Common myeloid progenitor, CD34-positive (primary cell): Measurements from ENCODE around the gene SLC35F4.
"Not testable (repeated sequence)": the region's sequence is repeated elsewhere in the genome, so short reads cannot be mapped to it uniquely, and the experiment has no call there.

Experiments
- CTCF ChIA-PET: fragments of 350-600 bp; sonication (Branson Sonifier 250); formaldehyde crosslinking; loops from one replicate; lab custom pipeline; 2021; ENCODE audit warnings: antibody characterized with exemption; lab: Charles Lee
- POLR2A ChIA-PET: fragments of 350-600 bp; sonication (Branson Sonifier 250); formaldehyde crosslinking; loops from one replicate; lab custom pipeline; 2021; ENCODE audit warnings: antibody characterized with exemption; lab: Charles Lee
- DNase-seq, 3 donors: peaks; one replicate each; pipeline versions ENCODE4 v3.0.0 to v3.0.0-alpha.2; 2013
- H3K27ac ChIP-seq, 2 experiments: 1 replicate in 1 of 2; 2 replicates in 1 of 2; pipeline ENCODE4 v1.7.0; 2013; ENCODE audit warnings: inconsistent platforms in 2 of 2, low read length in 2 of 2, mild to moderate bottlenecking in 2 of 2, low read depth in 1 of 2, moderate library complexity in 1 of 2; ENCODE audit not compliant: severe bottlenecking in 2 of 2, insufficient read depth in 1 of 2, poor library complexity in 1 of 2
- H3K27me3 ChIP-seq, 5 experiments: replicated peaks in 2 of 5; 1 replicate in 3 of 5; 2 replicates in 2 of 5; pipeline versions ENCODE4 v1.6.1 to v1.7.0; 2013; ENCODE audit warnings: low read length in 4 of 5, mild to moderate bottlenecking in 2 of 5, moderate library complexity in 2 of 5, inconsistent platforms in 1 of 5; ENCODE audit not compliant: insufficient read depth in 5 of 5, control insufficient read depth in 4 of 5
- H3K36me3 ChIP-seq, 4 experiments: 1 replicate in 2 of 4; 2 replicates in 2 of 4; pipeline versions ENCODE4 v1.6.1 to v1.7.0; 2013; ENCODE audit warnings: low read length in 3 of 4, control low read depth in 1 of 4, mild to moderate bottlenecking in 1 of 4; ENCODE audit not compliant: control insufficient read depth in 4 of 4, insufficient read depth in 4 of 4
- H3K4me1 ChIP-seq, 4 experiments: 1 replicate in 3 of 4; 2 replicates in 1 of 4; pipeline versions ENCODE4 v1.6.1 to v1.7.1; 2013; ENCODE audit warnings: low read length in 3 of 4, mild to moderate bottlenecking in 3 of 4, control low read depth in 1 of 4, inconsistent platforms in 1 of 4, moderate library complexity in 1 of 4; ENCODE audit not compliant: control insufficient read depth in 4 of 4, insufficient read depth in 4 of 4; ENCODE audit errors: control extremely low read depth in 1 of 4
- H3K4me3 ChIP-seq, 7 experiments: 1 replicate in 4 of 7; 2 replicates in 3 of 7; pipeline versions ENCODE4 v1.5.1 to v1.7.0; 2013; ENCODE audit warnings: mild to moderate bottlenecking in 7 of 7, low read length in 6 of 7, moderate library complexity in 6 of 7, inconsistent platforms in 2 of 7, low read depth in 2 of 7, control low read depth in 1 of 7; ENCODE audit not compliant: insufficient read depth in 4 of 7, control insufficient read depth in 1 of 7; ENCODE audit errors: extremely low read depth in 1 of 7
- H3K9me3 ChIP-seq, 5 experiments: 1 replicate in 4 of 5; 2 replicates in 1 of 5; pipeline versions ENCODE4 v1.6.1 to v1.7.1; 2013; ENCODE audit warnings: low read length in 4 of 5, mild to moderate bottlenecking in 2 of 5, inconsistent platforms in 1 of 5, low read depth in 1 of 5, moderate library complexity in 1 of 5; ENCODE audit not compliant: control insufficient read depth in 4 of 5, insufficient read depth in 2 of 5; ENCODE audit errors: control extremely low read depth in 1 of 5
- WGBS: methylation state at CpG from one replicate; pipeline ENCODE4 v1.1.5; 2013; ENCODE audit not compliant: insufficient coverage; 5-methylcytosine and 5-hydroxymethylcytosine counted together

SLC35F4 gene

GRCh38 chr14:57866199-57866705 is 360 bp upstream of the SLC35F4 start:
- DNase-seq = no peak
- H3K4me1 ChIP-seq = no peaks in the 10 kb centered on the region
- 11% methylated on average over 18 of the region's 19 CpGs for WGBS
- ChIA-PET CTCF (no interaction called here), POLR2A (no interaction called here)
- no peaks in the 10 kb centered on the region for H3K9me3 ChIP-seq
- H3K4me3 ChIP-seq = no peak overlapping the region
- no peaks in the 10 kb centered on the region for H3K36me3 ChIP-seq
- no peak overlapping the region for H3K27ac ChIP-seq
- H3K27me3 ChIP-seq = peaks cover 14 to 61% (median 24%) of the 10 kb centered on the region in 5 experiments

- CTCF ChIA-PET = no interaction called here
- DNase-seq = no peak
- POLR2A ChIA-PET = interaction anchor here (0.6 kb wide), 1 partner anchor 167 kb away, joined by 3 read pairs; no protein-coding TSS in a partner anchor
- no peaks in the 10 kb centered on the region for H3K36me3 ChIP-seq
- no peaks in the 10 kb centered on the region for H3K4me1 ChIP-seq
- no peak overlapping the region for H3K4me3 ChIP-seq
- H3K27me3 ChIP-seq = peaks cover 14 to 60% (median 21%) of the 10 kb centered on the region in 5 experiments
- 3% methylated on average over 12 of the region's 23 CpGs for WGBS
- H3K27ac ChIP-seq = no peak overlapping the region
- H3K9me3 ChIP-seq = no peaks in the 10 kb centered on the region
Measured at GRCh38 chr14:57865066-57865402, 858 bp downstream of the SLC35F4 start.

- Histone ChIP-seq H3K36me3 (no peaks in the 10 kb centered on the region), H3K27ac (no peak overlapping the region), H3K27me3 (peaks cover 14 to 58% (median 21%) of the 10 kb centered on the region in 5 experiments), H3K4me1 (no peaks in the 10 kb centered on the region), H3K4me3 (no peak overlapping the region), H3K9me3 (no peaks in the 10 kb centered on the region)
- DNase-seq = no peak
- ChIA-PET POLR2A (interaction anchor here (0.6 kb wide), 1 partner anchor 166 kb away, joined by 3 read pairs; no protein-coding TSS in a partner anchor), CTCF (no interaction called here)
- WGBS = 22% methylated on average over 11 of the region's 20 CpGs
Measured at GRCh38 chr14:57864659-57865058, 1.2 kb downstream of the SLC35F4 start.

GRCh38 chr14:57863471-57863870 is 2.4 kb downstream of the SLC35F4 start:
- peaks cover 10 to 56% (median 21%) of the 10 kb centered on the region in 5 experiments for H3K27me3 ChIP-seq
- no peaks in the 10 kb centered on the region for H3K36me3 ChIP-seq
- H3K4me3 ChIP-seq = no peak overlapping the region
- no peaks in the 10 kb centered on the region for H3K4me1 ChIP-seq
- ChIA-PET POLR2A (no interaction called here), CTCF (no interaction called here)
- WGBS = 90% methylated on average over 2 of the region's 3 CpGs
- no peaks in the 10 kb centered on the region for H3K9me3 ChIP-seq
- no peak for DNase-seq
- H3K27ac ChIP-seq = no peak overlapping the region

- H3K4me3 ChIP-seq, DNase-seq, H3K4me1 ChIP-seq, H3K9me3 ChIP-seq, H3K36me3 ChIP-seq, H3K27ac ChIP-seq, H3K27me3 ChIP-seq, POLR2A ChIA-PET, CTCF ChIA-PET: not testable (repeated sequence)
- 95% methylated on average over 2 of the region's 2 CpGs for whole genome bisulfite sequencing
Measured at GRCh38 chr14:57855666-57856065, 10.2 kb downstream of the SLC35F4 start.

- ChIA-PET POLR2A (no interaction called here), CTCF (no interaction called here)
- no peak overlapping the region for H3K27ac ChIP-seq
- no peak overlapping the region for H3K4me3 ChIP-seq
- H3K9me3 ChIP-seq = peaks cover 0 to 4% (median 0%) of the 10 kb centered on the region in 5 experiments
- H3K4me1 ChIP-seq = no peaks in the 10 kb centered on the region
- DNase-seq = no peak
- H3K27me3 ChIP-seq = no peaks in the 10 kb centered on the region
- WGBS = 100% methylated on average over 1 of the region's 2 CpGs
- no peaks in the 10 kb centered on the region for H3K36me3 ChIP-seq
Measured at GRCh38 chr14:57854571-57854970, 11.3 kb downstream of the SLC35F4 start.

- no peaks in the 10 kb centered on the region for H3K27me3 ChIP-seq
Measured at GRCh38 chr14:57851354-57851753, 14.5 kb downstream of the SLC35F4 start.

More at GRCh38 chr14:57851354-57851753, 14.5 kb downstream of the SLC35F4 start:
- CTCF ChIA-PET = no interaction called here
- Histone ChIP-seq H3K27ac (no peak overlapping the region), H3K9me3 (peaks cover 0 to 3% (median 0%) of the 10 kb centered on the region in 5 experiments), H3K4me1 (no peaks in the 10 kb centered on the region), H3K36me3 (no peaks in the 10 kb centered on the region), H3K4me3 (no peak overlapping the region)
- POLR2A ChIA-PET = no interaction called here
- DNase-seq = no peak
